ENCODE results near the gene ZNF836. TPM values are rescaled to one million over a fixed set of nuclear protein-coding genes. Genes with fewer than 3 reads are reported as not detected.

ZNF836 gene
- total and polyA plus RNA-seq, 9 of the 15 experiments (the other 6 are each of a cell fraction or from before 2014, with no cell fraction given), result 0.24 to 0.69 (median 0.64) TPM; not detected in 2

DNA sequence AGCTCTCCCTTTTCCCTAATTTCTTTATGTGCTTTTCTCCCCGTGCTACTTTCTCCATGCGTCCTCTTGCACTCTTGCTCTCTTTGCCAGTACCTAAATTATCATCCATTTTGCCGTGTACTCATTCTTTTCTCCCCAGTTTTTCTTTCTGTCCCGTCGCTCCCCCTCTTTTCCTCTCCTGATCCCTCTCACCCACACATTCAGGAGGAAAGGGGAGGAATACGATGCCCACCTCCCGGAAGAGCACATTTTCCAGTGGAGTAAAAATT, 32.5 kb downstream of the ZNF836 start (continued):
- 0 out of 2 replicates have a peak, but pooled peaks have one; percentile 45 for TF ChIP-seq MGA (IDR thresholded peaks at IDR 0.05)
- 0 out of 2 replicates have a peak, but pooled peaks have one; percentile 56 for TF ChIP-seq FOXK1 (CRISPR knock-in tag; IDR thresholded peaks at IDR 0.05; ENCODE audit: borderline replicate concordance)
- no peak for TF ChIP-seq ZNF184 (CRISPR knock-in tag; IDR thresholded peaks at IDR 0.05)
- 0 out of 2 replicates have a peak, but pooled peaks have one; percentile 19 for TF ChIP-seq DIDO1 (tag; IDR thresholded peaks at IDR 0.05; ENCODE audit: low read depth)
- TF ChIP-seq ASH1L (IDR thresholded peaks at IDR 0.05; ENCODE audit: borderline replicate concordance, low read depth, partially characterized antibody), result peak; percentile 2
- no peak for TF ChIP-seq CEBPZ (IDR thresholded peaks at IDR 0.05; ENCODE audit: borderline replicate concordance, low read depth, low read length)

All from K562 (cell line).